ENCODE measurements around the gene LARP1.
"Not testable (repeated sequence)": the region's sequence is repeated elsewhere in the genome, so short reads cannot be mapped to it uniquely, and the experiment has no call there.

The LARP1 gene

DNA sequence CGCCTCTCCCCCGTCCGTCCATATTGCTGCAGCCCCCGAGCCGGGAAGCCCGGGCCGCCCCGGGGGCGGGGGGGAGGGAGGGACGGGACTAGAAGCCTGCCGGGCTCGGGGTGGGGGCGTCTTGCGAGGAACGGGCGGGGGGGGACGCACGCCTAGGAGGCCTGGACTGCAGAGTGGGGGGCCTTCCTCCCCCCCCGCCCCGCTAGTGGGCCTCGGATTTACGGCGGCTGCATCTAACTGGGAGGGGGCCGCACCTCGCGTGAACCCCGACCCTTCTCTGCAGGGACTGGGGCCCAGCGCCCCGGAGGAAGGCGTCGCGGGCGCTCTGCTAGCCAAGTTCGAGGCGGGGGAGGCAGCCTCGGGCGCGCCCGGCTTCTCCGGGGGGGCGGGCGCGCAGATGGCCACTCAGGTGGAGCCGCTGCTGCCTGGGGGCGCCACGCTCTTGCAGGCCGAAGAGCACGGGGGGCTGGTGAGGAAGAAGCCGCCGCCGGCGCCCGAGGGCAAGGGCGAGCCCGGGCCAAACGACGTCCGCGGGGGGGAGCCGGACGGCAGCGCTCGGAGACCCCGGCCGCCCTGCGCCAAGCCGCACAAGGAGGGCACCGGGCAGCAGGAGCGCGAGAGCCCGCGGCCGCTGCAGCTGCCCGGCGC lies at the start of gene LARP1:
Gene LARP1, plus strand, starts transcription at position 17 of the 648 bp plus-strand sequence. Its CDS starts 381 bp downstream, at position 398.
- in situ Hi-C loops (cut with MboI; ENCODE audit: low sequenced_read_pairs) = no loop called here

DNA sequence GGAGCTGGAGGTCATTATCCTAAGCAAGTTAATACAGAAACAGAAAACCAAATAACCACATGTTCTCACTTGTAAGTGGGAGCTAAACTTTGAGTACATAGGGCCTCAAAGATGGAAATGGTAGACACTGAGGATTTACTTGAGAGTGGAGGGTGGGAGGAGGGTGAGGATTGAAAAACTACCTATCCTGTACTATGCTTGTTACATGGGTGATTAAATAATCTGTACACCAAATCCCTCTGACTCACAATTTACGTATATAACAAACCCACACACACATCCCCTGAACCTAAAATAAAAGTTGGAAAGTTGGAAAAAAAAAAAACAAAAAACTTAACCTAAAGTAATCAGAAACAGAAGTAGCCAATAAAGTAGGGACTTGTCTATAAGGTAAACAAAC lies 48.8 kb upstream of the LARP1 start:
- in situ Hi-C loops (cut with MboI; ENCODE audit: low sequenced_read_pairs) = no loop called here

DNA sequence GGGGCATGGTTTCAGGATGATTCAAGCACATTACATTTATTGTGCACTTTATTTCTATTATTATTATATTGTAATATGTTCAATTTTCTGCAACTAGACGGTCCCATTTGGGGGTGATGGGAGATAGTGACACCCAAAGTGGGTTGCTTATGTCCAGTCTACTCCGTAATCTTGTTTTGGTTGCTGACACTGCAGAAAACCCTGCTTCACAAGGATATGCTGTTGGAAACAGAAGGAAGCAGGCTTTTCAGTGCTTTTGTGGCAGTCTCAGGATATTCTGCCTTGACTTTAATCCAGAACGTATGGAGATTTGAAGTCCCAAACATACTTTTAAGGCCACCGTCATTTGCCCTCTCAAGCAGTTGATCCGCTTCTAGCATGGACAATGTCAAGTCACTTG lies 47.5 kb upstream of the LARP1 start:
- in situ Hi-C loops (cut with MboI; ENCODE audit: low sequenced_read_pairs) = no loop called here

DNA sequence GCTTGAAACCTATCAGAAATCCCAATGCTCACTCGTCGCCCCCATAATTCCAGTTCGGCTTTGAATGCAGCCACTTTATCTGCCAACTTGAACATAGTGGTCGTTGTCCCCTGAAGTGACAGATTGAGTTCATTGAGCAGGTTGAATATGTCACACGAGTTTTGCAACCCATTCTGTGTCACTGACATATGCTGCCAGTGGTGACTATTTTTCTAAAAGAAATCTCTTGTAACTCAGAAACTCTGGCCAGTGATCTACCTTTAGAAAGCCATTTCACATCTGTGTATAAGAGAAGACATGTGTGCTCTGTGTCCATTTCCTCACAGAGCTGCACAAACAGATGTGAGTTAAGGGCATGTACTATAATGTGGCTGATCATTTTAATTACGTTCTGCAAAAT lies 47.0 kb upstream of the LARP1 start:
- in situ Hi-C loops (cut with MboI; ENCODE audit: low sequenced_read_pairs) = no loop called here

DNA sequence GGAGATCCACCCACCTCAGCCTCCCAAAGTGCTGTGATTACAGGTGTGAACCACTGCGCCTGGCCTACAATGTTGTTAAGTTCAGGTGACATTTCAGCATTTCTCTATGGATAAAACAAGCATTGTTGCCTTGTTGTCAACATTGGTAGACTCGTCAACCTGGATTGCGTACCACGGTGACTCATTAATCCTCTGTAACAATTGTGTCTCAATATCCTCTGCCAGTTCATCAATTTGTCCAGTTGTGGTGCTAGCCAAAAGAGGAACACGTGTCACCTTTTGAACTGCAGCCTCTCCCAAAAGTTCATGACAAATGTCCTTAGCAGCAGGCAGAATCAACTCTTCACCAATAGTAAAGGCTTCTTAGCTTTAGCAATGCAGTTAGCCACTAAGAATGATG lies 46.3 kb upstream of the LARP1 start:
- in situ Hi-C loops (cut with MboI; ENCODE audit: low sequenced_read_pairs) = no loop called here

DNA sequence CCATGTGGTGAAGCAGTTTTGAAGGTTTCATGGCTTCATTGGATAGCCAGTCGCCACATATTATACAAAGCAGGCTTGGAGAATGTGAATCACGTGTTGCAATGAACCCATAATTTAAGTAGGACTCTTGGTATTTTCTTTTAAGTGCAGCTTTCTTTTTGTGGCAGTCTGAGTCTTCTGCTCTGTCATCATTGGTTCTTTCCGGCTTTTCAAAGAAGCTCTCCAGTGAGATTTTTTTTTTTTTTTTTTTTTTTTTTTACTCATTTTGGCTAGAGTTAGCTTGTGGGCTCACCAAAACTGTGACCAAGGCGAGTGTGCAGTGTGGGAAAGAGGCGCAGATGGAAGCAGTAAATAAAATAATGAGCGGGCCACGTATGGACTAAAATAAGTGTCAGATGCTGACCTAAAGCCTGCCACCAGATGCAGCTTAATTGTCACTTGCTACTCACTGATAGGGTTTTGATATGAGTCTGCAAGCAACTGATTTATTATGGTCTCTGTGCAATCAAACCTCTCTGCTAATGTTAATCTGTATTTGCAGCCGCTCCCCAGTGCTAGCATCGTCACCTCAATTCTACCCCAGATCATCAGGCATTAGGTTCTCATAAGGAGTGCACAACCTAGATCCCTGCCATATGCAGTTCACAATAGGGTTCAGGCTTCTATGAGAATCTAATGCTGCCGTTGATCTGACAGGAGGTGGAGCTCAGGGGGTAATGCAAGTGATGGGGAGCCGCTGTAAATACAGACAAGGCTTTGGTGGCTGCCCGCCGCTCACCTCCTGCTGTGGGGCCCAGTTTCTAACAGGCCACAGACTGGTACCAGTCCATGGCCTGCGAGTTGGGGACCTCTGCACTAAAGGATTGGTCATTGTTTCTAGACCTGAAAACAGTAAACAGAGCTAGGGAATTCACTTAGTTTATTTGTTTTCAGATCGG lies 45.5 kb upstream of the LARP1 start:
- in situ Hi-C loops (cut with MboI; ENCODE audit: low sequenced_read_pairs) = no loop called here

DNA sequence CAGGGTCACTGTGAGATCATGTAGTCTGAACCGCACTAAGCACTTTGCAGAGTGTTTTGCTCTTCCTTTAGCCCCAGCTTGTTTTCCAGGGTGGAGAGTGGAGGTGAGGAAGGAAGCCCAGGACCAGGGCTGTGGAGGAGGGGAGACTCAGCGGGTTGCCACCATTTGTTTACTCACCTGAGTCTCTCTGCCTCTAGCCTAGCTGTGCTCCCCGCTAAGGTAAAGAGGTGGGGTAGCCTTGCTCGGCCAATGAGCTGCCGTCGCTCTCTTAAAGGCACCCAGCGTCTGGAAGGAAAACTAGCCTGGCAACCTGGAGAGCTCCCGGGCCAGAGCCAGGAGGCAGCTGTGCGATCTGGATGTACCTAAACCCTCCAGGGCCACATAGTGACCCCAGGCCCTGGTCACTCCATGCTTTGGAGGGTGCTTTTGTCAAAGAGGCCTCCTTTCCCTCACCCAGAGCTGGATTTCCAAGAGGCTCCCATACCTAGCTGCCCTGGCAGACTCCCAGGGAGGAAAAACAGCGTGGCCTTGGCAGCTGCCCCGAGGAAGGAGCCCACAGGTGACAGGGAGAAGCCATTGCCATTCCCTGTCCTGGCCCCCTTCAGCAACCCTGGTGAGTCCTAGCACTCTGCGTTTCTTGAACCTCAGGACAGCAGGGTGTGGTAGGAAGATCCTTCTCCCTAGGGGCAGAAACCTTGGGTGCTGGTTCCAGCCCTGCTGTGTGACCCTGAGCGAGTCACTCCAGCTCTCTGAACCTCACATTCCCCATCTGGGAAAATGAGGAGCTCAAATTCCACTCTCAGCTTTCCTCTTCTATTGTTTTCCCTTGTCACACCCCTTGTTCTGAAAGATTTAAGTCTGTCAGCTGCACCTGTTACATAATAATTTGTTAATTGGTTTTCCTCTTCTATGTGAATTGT lies 42.4 kb upstream of the LARP1 start:
- in situ Hi-C loops (cut with MboI; ENCODE audit: low sequenced_read_pairs) = no loop called here

DNA sequence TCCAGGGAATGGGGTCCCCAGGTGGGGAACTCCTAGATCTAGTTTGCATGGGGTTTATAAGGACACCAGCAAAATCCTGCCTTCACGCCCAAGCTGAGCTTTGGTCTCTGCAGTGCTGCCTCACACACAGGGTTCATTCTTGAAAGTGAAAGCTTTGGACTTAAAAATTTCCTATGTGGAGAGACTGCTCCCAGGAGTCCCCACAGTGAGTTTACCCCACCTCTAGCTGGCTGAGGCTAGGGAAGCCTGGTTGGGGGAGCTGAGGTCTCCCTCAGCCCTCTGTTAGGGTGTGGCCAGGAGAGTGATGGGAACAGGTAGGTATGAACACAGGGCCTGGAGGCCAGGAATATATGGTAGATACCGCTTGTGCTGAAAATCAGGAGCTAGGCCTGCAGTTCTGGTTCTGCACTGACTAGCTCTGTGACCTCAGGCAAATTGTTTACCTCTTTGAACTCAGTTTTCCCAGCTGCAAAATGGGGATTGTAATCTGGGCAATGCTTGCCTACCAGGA lies 41.5 kb upstream of the LARP1 start:
- in situ Hi-C loops (cut with MboI; ENCODE audit: low sequenced_read_pairs) = no loop called here

DNA sequence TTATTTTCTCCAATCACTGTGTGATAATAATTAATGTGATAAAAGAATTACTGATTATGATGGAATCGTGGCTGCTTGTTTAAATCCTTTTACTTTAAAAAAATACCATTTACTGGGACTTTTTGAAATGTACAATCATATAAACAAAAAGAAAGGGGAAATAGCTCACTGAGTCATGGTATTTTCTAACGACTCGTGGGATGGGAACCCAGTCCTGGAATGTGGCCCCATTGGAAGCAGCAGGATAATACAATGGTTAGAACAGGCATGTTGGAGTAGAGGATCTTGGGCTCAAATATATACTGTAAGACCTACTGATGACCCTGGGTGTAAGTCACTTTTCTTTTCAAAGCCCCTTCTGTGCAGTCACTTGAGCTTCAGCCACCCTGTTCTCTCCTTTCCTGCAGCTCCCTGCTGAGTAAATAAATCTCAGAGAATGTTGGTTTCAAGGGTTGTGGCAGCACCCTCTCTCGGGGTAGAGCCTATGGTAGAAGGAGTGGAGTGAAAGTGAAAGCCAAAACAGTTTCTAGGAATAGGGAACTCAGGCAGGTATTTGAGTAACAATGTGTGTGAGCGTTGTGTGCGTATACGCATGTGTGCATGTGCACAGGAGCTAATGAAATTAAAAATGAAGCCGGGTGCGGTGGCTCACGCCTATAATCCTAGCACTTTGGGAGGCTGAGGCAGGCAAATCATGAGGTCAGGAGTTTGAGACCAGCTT lies 40.8 kb upstream of the LARP1 start:
- in situ Hi-C loops (cut with MboI; ENCODE audit: low sequenced_read_pairs) = no loop called here

DNA sequence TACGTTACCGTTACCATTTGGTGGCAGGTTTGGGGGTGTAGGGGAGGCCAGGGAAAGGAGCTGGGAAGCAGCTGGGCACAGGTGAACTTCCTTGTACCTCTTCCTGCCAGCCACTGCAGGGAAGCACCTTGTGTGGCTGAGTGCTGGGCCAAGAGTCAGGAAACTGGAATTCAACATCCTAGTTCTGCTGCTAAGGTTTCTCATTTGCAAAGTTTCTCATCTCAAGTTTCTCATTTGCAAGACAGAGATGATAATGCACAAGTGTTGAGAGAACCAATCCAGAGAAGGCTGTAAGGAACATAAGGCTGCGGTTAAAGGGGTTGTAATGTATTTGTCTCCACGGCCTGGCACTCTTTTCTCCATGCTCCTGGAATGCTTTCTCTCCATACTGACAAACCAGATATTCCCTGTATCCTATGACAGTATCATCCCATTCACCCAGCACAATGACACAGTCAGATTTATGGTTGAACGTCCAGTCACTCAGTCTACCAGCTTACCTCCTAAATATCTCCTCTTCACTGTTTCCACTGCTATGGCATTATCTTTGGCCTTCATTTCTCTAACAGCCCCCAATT lies 33.6 kb upstream of the LARP1 start:
- in situ Hi-C loops (cut with MboI; ENCODE audit: low sequenced_read_pairs) = no loop called here

DNA sequence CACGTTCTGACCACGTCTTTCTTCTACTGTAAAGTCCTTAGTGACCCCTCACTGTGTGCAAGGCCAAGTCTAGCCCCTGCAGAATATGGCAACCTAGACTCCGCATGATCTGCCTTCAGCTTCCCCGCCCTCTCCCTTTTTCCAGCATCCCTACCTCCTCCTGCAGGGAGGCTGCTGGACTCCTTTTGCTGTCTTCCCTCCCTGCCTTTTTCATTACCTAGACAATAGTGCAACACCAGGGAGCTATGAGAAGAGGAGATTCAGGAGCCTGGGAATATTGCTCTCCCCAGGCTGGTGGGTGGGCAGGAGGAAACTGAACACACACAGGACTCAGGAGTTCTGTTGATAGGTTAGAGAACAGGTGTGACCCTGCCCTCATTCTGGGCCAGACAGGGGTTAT lies 33.1 kb upstream of the LARP1 start:
- in situ Hi-C loops (cut with MboI; ENCODE audit: low sequenced_read_pairs) = no loop called here

DNA sequence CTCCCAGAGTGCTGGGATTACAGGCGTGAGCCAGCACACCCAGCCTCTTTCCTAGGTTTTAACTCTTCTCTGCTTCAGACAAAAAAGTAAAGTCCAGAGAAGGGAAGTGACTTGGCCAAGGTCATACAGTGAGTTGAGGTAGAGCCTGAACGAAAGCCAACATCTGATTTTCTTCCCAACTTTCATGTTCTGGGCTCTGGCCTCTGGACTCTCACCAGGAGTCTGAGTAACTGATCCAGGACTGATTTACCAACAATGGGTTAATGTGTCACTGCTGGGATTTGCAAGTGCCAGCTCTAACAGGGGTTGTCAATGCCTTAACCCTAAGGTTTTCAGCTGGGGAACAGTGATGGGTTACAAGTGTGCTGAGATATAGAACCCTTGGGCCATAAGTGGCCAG lies 32.2 kb upstream of the LARP1 start:
- in situ Hi-C loops (cut with MboI; ENCODE audit: low sequenced_read_pairs) = no loop called here

DNA sequence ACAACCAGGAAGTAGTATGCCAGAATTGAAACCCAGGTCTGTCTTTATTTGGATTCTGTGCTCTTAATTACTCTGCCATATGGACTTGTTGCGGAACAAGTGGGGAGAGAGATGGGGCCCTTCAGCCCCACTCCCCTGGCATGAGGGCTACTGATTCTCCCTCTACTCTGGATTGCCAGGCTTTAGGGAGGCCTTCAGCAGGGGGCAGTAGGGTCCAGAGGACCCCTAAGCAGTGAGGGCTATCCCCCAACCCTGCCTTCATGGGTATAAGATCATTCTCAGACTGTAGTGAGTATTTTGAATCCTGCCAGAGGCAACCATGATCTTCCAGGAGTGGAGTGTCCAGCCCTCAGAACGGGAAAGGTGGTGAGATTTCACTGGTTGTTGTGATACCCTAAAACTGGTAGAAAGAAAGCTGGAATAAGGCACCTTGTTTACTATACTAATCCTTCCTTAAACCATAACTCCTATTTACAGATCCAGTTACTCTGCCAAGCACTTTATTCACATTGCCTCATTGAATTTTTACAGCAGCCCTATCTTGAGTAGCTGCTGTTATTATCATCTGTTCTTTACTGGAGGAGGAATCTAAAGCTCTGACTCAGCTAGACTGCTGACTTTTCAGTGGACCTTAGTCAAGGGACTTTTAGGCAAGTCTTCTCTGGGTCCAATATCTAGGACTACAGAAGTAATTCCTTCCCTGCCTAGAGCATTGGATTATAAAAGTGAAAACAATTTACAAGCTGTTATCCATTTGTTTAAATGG lies 31.3 kb upstream of the LARP1 start:
- in situ Hi-C loops (cut with MboI; ENCODE audit: low sequenced_read_pairs) = no loop called here

DNA sequence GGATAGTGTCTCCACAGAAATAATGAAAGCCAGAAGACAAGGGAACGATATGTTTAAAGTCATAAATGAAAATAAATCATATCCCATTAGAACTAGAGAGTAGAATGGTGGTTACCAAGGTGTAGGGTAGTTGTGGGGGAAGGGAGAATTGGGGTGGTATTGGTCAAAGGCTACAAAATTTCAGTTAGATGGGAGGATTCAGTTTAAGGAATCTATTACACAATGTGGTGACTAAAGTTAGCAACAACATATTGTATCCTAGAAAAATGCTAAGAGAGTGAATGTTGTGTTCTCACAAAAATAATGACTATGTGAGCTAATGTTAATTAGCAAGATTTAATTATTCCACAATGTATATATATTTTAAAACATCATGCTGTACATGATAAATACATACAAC lies 27.8 kb upstream of the LARP1 start:
- in situ Hi-C loops (cut with MboI; ENCODE audit: low sequenced_read_pairs) = no loop called here

DNA sequence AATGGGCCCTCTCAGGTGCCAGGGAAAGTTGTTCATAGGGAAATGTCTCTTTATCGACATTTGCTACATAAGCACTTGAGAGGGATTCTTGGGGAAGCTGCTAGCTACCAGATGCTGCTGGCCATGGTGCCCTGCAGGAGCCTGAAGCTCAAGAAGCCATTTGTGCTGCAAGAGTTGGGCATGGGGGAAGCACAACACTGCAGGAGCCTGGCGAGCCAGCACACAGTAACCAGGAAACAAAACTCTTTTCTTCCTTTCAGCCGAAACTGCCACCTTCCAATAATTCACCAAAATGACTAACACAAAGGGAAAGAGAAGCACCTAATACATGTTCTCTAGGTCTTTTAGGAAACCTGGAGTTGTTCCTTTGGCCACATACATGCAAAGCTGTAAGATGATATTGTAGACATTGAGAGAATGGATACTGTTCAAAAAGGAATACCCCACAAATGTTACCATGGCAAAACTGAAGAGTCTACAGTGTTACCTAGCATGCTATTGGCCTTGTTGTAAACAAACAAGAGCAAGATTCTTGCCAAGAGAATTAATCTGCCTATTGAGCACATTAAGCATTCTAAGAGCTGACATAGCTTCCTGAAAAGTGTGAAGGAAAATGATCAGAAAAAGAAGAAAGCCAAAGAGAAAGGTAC lies 26.1 kb upstream of the LARP1 start:
- in situ Hi-C loops (cut with MboI; ENCODE audit: low sequenced_read_pairs) = no loop called here

DNA sequence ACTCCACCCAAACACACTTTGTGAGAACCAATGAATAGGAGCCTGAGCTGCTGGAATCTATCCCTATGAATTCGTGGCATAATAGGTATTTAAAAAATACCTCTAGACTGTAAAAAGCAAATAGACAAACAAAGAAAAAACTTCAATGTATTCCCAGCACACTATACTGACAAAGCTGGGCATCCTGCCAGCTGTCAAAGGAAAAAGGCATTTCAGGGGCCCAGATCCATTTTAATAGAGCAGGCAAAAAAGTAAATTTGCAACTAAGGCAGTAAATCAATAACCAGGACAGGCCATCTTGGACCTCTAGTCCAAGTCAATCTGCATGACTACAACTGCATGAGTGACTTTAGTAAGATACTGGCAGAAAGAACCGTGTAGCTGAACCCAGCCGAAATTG lies 25.6 kb upstream of the LARP1 start:
- in situ Hi-C loops (cut with MboI; ENCODE audit: low sequenced_read_pairs) = no loop called here

DNA sequence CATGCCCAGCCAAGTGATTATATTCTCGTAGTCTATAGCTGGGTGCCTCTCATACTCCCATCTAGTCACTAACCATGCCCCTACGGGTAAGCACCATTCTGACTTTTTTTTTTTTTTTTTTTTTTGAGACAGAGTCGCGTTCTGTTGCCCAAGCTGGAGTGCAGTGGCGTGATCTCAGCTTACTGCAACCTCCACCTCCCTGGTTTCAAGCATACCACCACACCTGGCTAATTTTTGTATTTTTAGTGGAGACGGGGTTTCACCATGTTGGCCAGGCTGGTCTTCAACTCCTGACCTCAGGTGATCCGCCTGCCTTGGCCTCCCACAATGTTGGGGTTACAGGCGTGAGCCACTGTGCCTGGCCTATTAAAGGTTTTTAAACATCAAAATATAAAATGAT lies 24.4 kb upstream of the LARP1 start:
- in situ Hi-C loops (cut with MboI; ENCODE audit: low sequenced_read_pairs) = not testable (repeated sequence)

DNA sequence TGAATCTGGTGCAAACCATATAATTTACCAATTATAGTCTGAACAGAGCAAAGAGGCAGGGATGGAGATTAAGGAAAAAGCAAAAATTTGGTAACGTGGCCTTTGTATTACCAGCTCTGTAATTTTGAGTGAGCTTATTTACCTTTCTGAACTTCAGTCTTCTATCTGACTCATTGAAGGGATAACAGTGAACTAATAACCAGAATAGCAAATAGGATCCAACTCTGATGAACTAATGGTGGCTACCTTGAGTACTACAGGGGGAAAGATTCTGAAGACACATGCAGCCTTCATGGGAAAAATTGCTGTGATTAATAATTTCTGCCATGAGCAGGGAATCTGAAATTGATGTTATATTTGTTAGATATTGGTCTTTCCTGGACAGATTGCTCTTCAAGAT lies 23.0 kb upstream of the LARP1 start:
- in situ Hi-C loops (cut with MboI; ENCODE audit: low sequenced_read_pairs) = no loop called here
